ENCODE results near the gene TMEM59L.

GRCh38 chr19:18613589-18614234, 1.0 kb downstream of the TMEM59L start:
- no peak for TF ChIP-seq CTCF (IDR thresholded peaks at IDR 0.05)
- TF ChIP-seq EZH2phosphoT487 (IDR thresholded peaks at IDR 0.05) = peak; percentile 50
- peak; percentile 59 for TF ChIP-seq EZH2 (IDR thresholded peaks at IDR 0.05)

All from neural progenitor cell (in vitro differentiated cells).